GM18858 (cell line): ENCODE results near the gene ZBTB40.

Experiments
- ATAC-seq: cut with Tn5 transposase; IDR thresholded peaks from one replicate; pipeline ENCODE4 v1.9.1; 2021; ENCODE audit not compliant: unreplicated experiment

Gene ZBTB40

GRCh38 chr1:22553991-22554522, 102.4 kb downstream of the ZBTB40 start:
- ATAC-seq: no peak

- no peak for ATAC-seq
Observed at GRCh38 chr1:22555371-22555656, 103.7 kb downstream of the ZBTB40 start.

GRCh38 chr1:22556391-22557104, 104.9 kb downstream of the ZBTB40 start:
- no peak for ATAC-seq

GRCh38 chr1:22557341-22557950, 105.8 kb downstream of the ZBTB40 start:
- ATAC-seq: no peak

GRCh38 chr1:22562584-22563583, 111.2 kb downstream of the ZBTB40 start, which contains the start of gene EPHA8:
EPHA8 (plus strand) TSS chr1:22563489; CDS start chr1:22563636, 147 bp downstream.
- ATAC-seq: no peak

GRCh38 chr1:22563671-22564602, 112.3 kb downstream of the ZBTB40 start:
- ATAC-seq: no peak

GRCh38 chr1:22566161-22566560, 114.5 kb downstream of the ZBTB40 start:
- ATAC-seq: no peak

- ATAC-seq: no peak
Observed at GRCh38 chr1:22567197-22567596, 115.5 kb downstream of the ZBTB40 start.

GRCh38 chr1:22567994-22568393, 116.3 kb downstream of the ZBTB40 start:
- ATAC-seq: no peak

GRCh38 chr1:22569269-22569668, 117.6 kb downstream of the ZBTB40 start:
- ATAC-seq: no peak

GRCh38 chr1:22570140-22570909, 118.7 kb downstream of the ZBTB40 start:
- no peak for ATAC-seq

GRCh38 chr1:22572818-22573217, 121.2 kb downstream of the ZBTB40 start:
- ATAC-seq: no peak

GRCh38 chr1:22573237-22573636, 121.6 kb downstream of the ZBTB40 start:
- ATAC-seq: no peak

GRCh38 chr1:22575532-22576149, 124.0 kb downstream of the ZBTB40 start:
- ATAC-seq: no peak

GRCh38 chr1:22576150-22576544, 124.5 kb downstream of the ZBTB40 start:
- no peak for ATAC-seq

- ATAC-seq: no peak
Observed at GRCh38 chr1:22576617-22577016, 125.0 kb downstream of the ZBTB40 start.

- ATAC-seq: no peak
Observed at GRCh38 chr1:22578732-22579361, 127.2 kb downstream of the ZBTB40 start.

- ATAC-seq: no peak
Observed at GRCh38 chr1:22579541-22580155, 128.0 kb downstream of the ZBTB40 start.
